MCF 10A (cell line): ENCODE measurements around the gene INAVA. TPM values are rescaled to one million over a fixed set of nuclear protein-coding genes. Genes with fewer than 3 reads are reported as not detected.

Source experiments
- BruUV-seq: library from RNA; stranded (reverse); fragments of 400-500 nt; replicated peaks from 2 replicates; lab custom pipeline; 2021; lab: Mats Ljungman, UMichigan
- CTCF ChIA-PET: fragments of 300-600 bp; sonication (Branson Sonifier 250); formaldehyde crosslinking; extraction: SDS; loops from one replicate; lab custom pipeline; 2021; ENCODE audit warnings: antibody characterized with exemption, inconsistent platforms; lab: Yijun Ruan, JAX
- POLR2A ChIA-PET: fragments of 300-600, 350-650 bp; sonication (Branson Sonifier 250); formaldehyde crosslinking; extraction: SDS; loops from one replicate; lab custom pipeline; 2020; ENCODE audit warnings: antibody characterized with exemption, inconsistent platforms; lab: Yijun Ruan, JAX
- DNase-seq: peaks from one replicate; pipeline ENCODE4 v3.0.0-alpha.2; 2018; ENCODE audit not compliant: unreplicated experiment
- H3K27ac Mint-ChIP-seq: one replicate; pipeline ENCODE4 v1.8.0; 2022; ENCODE audit warnings: mild to moderate bottlenecking, low read depth, mixed read lengths; ENCODE audit not compliant: unreplicated experiment
- H3K27me3 Mint-ChIP-seq: one replicate; pipeline ENCODE4 v1.8.0; 2022; ENCODE audit warnings: mixed read lengths; ENCODE audit not compliant: insufficient read depth, unreplicated experiment
- H3K36me3 Mint-ChIP-seq: one replicate; pipeline ENCODE4 v1.8.0; 2022; ENCODE audit warnings: mild to moderate bottlenecking, moderate library complexity, mixed read lengths; ENCODE audit not compliant: insufficient read depth, unreplicated experiment
- H3K4me1 Mint-ChIP-seq: one replicate; pipeline ENCODE4 v1.8.0; 2022; ENCODE audit warnings: mixed read lengths; ENCODE audit not compliant: insufficient read depth, unreplicated experiment
- H3K4me3 Mint-ChIP-seq: one replicate; pipeline ENCODE4 v1.8.0; 2022; ENCODE audit warnings: mild to moderate bottlenecking, moderate library complexity, mixed read lengths; ENCODE audit not compliant: unreplicated experiment
- H3K9me3 Mint-ChIP-seq: one replicate; pipeline ENCODE4 v1.8.0; 2022; ENCODE audit warnings: mixed read lengths; ENCODE audit not compliant: unreplicated experiment
- intact Hi-C: fragments of 100-400 bp; cut with micrococcal nuclease; formaldehyde crosslinking; loops from 2 replicates; pipeline ENCODE4 v1.14.1; 2022
- total RNA-seq: library from RNA; stranded (reverse); gene quantifications from 2 replicates; pipeline ENCODE4 v1.2.3, GENCODE V29; 2022
- TF ChIP-seq, protein P1 (sequence below): fragments of 200-600 bp; IDR thresholded peaks from one replicate; pipeline ENCODE4 v1.8.0; 2022; ENCODE audit warnings: antibody characterized with exemption, mild to moderate bottlenecking; ENCODE audit not compliant: unreplicated experiment

The INAVA gene
- total RNA-seq, 1 experiment from 2014 or later: 30.5 TPM

DNA sequence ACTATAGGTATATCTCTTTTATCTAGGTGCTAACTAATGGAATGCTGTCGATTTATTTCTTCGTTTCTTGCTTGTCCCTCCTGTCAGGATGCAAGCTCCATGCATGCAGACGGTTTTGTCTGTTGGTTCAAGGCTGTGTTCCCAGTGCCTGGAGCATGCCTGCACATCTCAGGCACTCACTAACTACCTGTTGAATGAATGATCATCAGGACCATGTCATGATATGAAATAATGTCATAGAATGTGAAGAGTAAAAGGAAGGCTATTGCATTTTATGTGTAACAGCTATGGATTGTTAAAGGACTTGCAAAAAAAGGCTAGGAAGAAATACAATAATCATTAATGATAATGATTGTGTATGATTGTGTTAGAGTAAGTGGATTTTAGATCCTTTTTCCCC is 17.7 kb upstream of the INAVA start:
- TF ChIP-seq, protein P1, sequence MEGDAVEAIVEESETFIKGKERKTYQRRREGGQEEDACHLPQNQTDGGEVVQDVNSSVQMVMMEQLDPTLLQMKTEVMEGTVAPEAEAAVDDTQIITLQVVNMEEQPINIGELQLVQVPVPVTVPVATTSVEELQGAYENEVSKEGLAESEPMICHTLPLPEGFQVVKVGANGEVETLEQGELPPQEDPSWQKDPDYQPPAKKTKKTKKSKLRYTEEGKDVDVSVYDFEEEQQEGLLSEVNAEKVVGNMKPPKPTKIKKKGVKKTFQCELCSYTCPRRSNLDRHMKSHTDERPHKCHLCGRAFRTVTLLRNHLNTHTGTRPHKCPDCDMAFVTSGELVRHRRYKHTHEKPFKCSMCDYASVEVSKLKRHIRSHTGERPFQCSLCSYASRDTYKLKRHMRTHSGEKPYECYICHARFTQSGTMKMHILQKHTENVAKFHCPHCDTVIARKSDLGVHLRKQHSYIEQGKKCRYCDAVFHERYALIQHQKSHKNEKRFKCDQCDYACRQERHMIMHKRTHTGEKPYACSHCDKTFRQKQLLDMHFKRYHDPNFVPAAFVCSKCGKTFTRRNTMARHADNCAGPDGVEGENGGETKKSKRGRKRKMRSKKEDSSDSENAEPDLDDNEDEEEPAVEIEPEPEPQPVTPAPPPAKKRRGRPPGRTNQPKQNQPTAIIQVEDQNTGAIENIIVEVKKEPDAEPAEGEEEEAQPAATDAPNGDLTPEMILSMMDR: no peak
- Mint-ChIP-seq H3K9me3 (no peaks in the 10 kb centered on the region), H3K27ac (no peak overlapping the region), H3K27me3 (peaks cover 27% of the 10 kb centered on the region), H3K4me3 (no peak overlapping the region), H3K4me1 (no peaks in the 10 kb centered on the region), H3K36me3 (no peaks in the 10 kb centered on the region)
- CTCF ChIA-PET: interaction anchor here (0.9 to 4.2 kb wide), 10 partner anchors 12 to 255 kb away, joined by 3 to 20 read pairs (median 6); no protein-coding TSS in a partner anchor
- intact Hi-C loops: no loop called here
- POLR2A ChIA-PET: interaction anchor here (0.6 to 5.7 kb wide), 7 partner anchors 9 to 236 kb away, joined by 3 to 28 read pairs (median 3); partner anchors contain the start of gene INAVA
- no TSS peak for BruUV-seq
- DNase-seq: no peak

DNA sequence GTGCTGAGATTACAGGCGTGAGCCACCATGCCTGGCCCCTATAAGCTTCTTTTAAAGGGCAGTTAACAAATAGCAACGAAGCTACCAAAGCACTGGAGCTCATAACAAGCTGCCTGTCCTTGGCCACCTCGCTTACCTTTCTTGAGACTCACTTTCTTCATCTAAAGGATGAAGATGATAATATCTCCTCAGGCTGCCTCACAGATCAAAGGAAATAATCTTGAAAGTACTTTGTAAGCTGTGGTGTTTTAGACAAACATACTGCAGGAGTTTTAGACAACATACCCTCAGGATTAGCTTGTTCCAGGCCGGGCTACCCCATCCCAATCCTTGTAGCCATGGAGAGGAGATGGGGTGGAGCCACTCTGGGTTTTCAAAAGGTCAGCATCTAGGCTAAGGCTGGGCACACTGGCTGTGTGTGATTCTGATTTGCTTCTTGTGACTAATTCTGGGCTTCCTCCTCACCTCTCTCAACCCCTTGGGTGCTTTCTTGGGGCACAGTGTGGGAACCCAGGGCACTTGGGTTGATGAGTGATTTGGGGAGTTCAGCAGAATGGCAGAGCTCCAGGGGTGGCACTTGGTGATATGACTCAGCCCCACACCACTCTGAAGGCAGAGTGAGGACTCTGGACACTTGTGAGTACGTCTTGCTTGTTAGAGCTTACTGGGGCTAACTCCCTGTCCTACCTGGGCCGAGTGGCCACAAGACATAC is 16.7 kb upstream of the INAVA start:
- BruUV-seq: no TSS peak
- Mint-ChIP-seq H3K27me3 (peaks cover 27% of the 10 kb centered on the region), H3K9me3 (no peaks in the 10 kb centered on the region), H3K36me3 (no peaks in the 10 kb centered on the region), H3K4me1 (no peaks in the 10 kb centered on the region), H3K27ac (no peak overlapping the region), H3K4me3 (no peak overlapping the region)
- no peak for DNase-seq
- intact Hi-C loops: no loop called here
- ChIA-PET CTCF (interaction anchor here (0.8 to 4.2 kb wide), 14 partner anchors 11 to 320 kb away, joined by 3 to 20 read pairs (median 5); partner anchors contain the start of gene INAVA), POLR2A (interaction anchor here (0.6 to 5.7 kb wide), 5 partner anchors 10 to 137 kb away, joined by 3 to 28 read pairs (median 3); no protein-coding TSS in a partner anchor)
- TF ChIP-seq, protein P1: no peak

DNA sequence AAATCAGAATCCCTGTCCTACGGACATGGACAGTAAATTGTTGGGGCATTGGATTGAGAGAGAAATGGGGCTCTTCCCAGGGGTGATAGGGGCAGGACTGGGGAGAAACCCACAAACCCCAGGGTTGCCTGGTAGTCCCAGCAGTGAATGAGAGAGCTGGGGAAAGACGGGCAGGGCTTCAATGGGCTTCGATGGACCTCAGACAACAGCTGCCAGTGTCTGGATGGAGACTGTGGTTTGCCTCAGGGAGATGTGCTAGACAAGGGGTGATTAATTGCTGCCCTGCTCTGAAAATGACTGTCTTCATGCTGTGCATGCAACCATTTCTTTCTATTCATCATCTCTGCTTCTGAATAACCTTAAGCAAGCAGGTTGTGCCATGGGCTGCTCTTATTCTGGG is 14.5 kb upstream of the INAVA start:
- ChIA-PET POLR2A (interaction anchor here (1.2 to 5.7 kb wide), 2 partner anchors 10 to 32 kb away, joined by 3 to 28 read pairs; no protein-coding TSS in a partner anchor), CTCF (interaction anchor here (0.6 to 1.0 kb wide), 3 partner anchors 32 to 477 kb away, joined by 3 read pairs; no protein-coding TSS in a partner anchor)
- H3K4me3 Mint-ChIP-seq: no peak overlapping the region
- no peaks in the 10 kb centered on the region for H3K36me3 Mint-ChIP-seq
- no peaks in the 10 kb centered on the region for H3K4me1 Mint-ChIP-seq
- TF ChIP-seq, protein P1: no peak
- no peak overlapping the region for H3K27ac Mint-ChIP-seq
- peaks cover 23% of the 10 kb centered on the region for H3K27me3 Mint-ChIP-seq
- H3K9me3 Mint-ChIP-seq: no peaks in the 10 kb centered on the region
- no peak for DNase-seq
- no TSS peak for BruUV-seq
- intact Hi-C loops: no loop called here

DNA sequence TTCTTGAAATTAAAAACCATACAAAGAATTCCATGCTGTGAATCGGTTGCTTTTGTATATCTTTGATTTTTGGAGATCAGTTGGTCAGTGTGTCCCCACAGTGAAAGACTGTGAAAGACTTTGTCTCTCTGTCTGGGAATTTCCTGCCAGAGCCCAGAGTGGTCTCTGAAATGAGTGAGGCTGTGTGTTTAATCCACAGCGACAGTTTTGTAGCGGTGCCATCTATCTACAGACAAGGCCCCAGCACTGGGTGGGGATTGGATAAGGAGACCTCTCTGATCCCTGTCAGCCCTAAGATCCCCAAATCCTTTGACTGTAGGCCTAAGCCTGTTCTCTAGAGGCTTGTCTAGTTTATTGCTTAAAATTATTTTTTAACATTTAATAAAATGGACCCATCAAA is 11.6 kb upstream of the INAVA start:
- POLR2A ChIA-PET: interaction anchor here (1.2 kb wide), 1 partner anchor 12 kb away, joined by 3 read pairs; the partner anchor contains the start of gene INAVA
- H3K27ac Mint-ChIP-seq: no peak overlapping the region
- no peak overlapping the region for H3K4me3 Mint-ChIP-seq
- H3K27me3 Mint-ChIP-seq: no peaks in the 10 kb centered on the region
- CTCF ChIA-PET: interaction anchor here (0.6 kb wide), 1 partner anchor 15 kb away, joined by 3 read pairs; no protein-coding TSS in a partner anchor
- BruUV-seq: no TSS peak
- no peaks in the 10 kb centered on the region for H3K36me3 Mint-ChIP-seq
- H3K4me1 Mint-ChIP-seq: peaks cover 6% of the 10 kb centered on the region
- DNase-seq: no peak
- TF ChIP-seq, protein P1: no peak
- intact Hi-C loops: no loop called here
- H3K9me3 Mint-ChIP-seq: no peaks in the 10 kb centered on the region
